BLaER1 (cell line): ENCODE data around the gene TMED10.

Source experiments
- H3K27ac ChIP-seq: shearing (Covaris generic); formaldehyde crosslinking; 2 replicates; pipeline ENCODE4 v1.8.1; 2022
- H3K27me3 ChIP-seq: shearing (Covaris generic); formaldehyde crosslinking; 2 replicates; pipeline ENCODE4 v1.8.1; 2022
- H3K36me3 ChIP-seq: shearing (Covaris generic); formaldehyde crosslinking; 2 replicates; pipeline ENCODE4 v1.8.1; 2022
- H3K4me1 ChIP-seq: shearing (Covaris generic); formaldehyde crosslinking; 2 replicates; pipeline ENCODE4 v1.8.1; 2022
- H3K4me2 ChIP-seq: shearing (Covaris generic); formaldehyde crosslinking; 2 replicates; pipeline ENCODE4 v1.8.1; 2022
- H3K4me3 ChIP-seq: shearing (Covaris generic); formaldehyde crosslinking; 2 replicates; pipeline ENCODE4 v1.8.1; 2022
- H3K9ac ChIP-seq: shearing (Covaris generic); formaldehyde crosslinking; 2 replicates; pipeline ENCODE4 v1.8.1; 2022
- H3K9me3 ChIP-seq: shearing (Covaris generic); formaldehyde crosslinking; 2 replicates; pipeline ENCODE4 v1.8.1; 2022
- H4K20me1 ChIP-seq: shearing (Covaris generic); formaldehyde crosslinking; 2 replicates; pipeline ENCODE4 v1.8.1; 2022
- Cebpa-rat ChIP-seq: shearing (Covaris generic); IDR thresholded peaks from 2 replicates; pipeline ENCODE4 v1.8.1; 2022

TMED10 gene

GRCh38 chr14:75196468-75196867, 20.1 kb upstream of the TMED10 start:
- H3K4me2 ChIP-seq = no peak overlapping the region

GRCh38 chr14:75196064-75196463, 19.7 kb upstream of the TMED10 start:
- H3K4me2 ChIP-seq = no peak overlapping the region

More at GRCh38 chr14:75196468-75196867, 20.1 kb upstream of the TMED10 start:
- no peaks in the 10 kb centered on the region for H3K36me3 ChIP-seq
- H3K9ac ChIP-seq = no peak overlapping the region
- no peaks in the 10 kb centered on the region for H4K20me1 ChIP-seq
- H3K4me1 ChIP-seq = peaks cover 11% of the 10 kb centered on the region
- H3K4me3 ChIP-seq = no peak overlapping the region
- TF ChIP-seq Cebpa-rat = no peak
- H3K27ac ChIP-seq = no peak overlapping the region
- no peaks in the 10 kb centered on the region for H3K9me3 ChIP-seq
- H3K27me3 ChIP-seq = no peaks in the 10 kb centered on the region

GRCh38 chr14:75191100-75191499, 14.7 kb upstream of the TMED10 start:
- no peak overlapping the region for H3K27ac ChIP-seq
- no peak overlapping the region for H3K4me2 ChIP-seq
- peaks cover 39% of the 10 kb centered on the region for H3K4me1 ChIP-seq
- TF ChIP-seq Cebpa-rat = no peak
- no peaks in the 10 kb centered on the region for H3K27me3 ChIP-seq
- H3K36me3 ChIP-seq = no peaks in the 10 kb centered on the region
- H3K9me3 ChIP-seq = no peaks in the 10 kb centered on the region
- H3K4me3 ChIP-seq = no peak overlapping the region
- no peaks in the 10 kb centered on the region for H4K20me1 ChIP-seq
- H3K9ac ChIP-seq = no peak overlapping the region

More at GRCh38 chr14:75196064-75196463, 19.7 kb upstream of the TMED10 start:
- H3K27me3 ChIP-seq = no peaks in the 10 kb centered on the region
- no peaks in the 10 kb centered on the region for H3K36me3 ChIP-seq
- H3K9ac ChIP-seq = no peak overlapping the region
- H3K27ac ChIP-seq = no peak overlapping the region
- peaks cover 11% of the 10 kb centered on the region for H3K4me1 ChIP-seq
- H3K4me3 ChIP-seq = no peak overlapping the region
- no peaks in the 10 kb centered on the region for H4K20me1 ChIP-seq
- H3K9me3 ChIP-seq = no peaks in the 10 kb centered on the region
- no peak for TF ChIP-seq Cebpa-rat

- H3K4me3 ChIP-seq = no peak overlapping the region
- TF ChIP-seq Cebpa-rat = no peak
- H3K27ac ChIP-seq = peak overlapping the region; percentile 88
- peak overlapping the region; percentile 73 for H3K4me2 ChIP-seq
- no peaks in the 10 kb centered on the region for H3K27me3 ChIP-seq
- peaks cover 39% of the 10 kb centered on the region for H3K4me1 ChIP-seq
- no peaks in the 10 kb centered on the region for H3K36me3 ChIP-seq
- no peak overlapping the region for H3K9ac ChIP-seq
- no peaks in the 10 kb centered on the region for H4K20me1 ChIP-seq
- H3K9me3 ChIP-seq = no peaks in the 10 kb centered on the region
Observed at GRCh38 chr14:75190023-75190422, 13.6 kb upstream of the TMED10 start.

GRCh38 chr14:75188520-75189268, 12.3 kb upstream of the TMED10 start:
- Histone ChIP-seq H3K4me2 (peak overlapping the region; percentile 73), H3K27me3 (no peaks in the 10 kb centered on the region), H3K9ac (peak overlapping the region; percentile 71), H4K20me1 (no peaks in the 10 kb centered on the region), H3K9me3 (no peaks in the 10 kb centered on the region), H3K4me1 (peaks cover 39% of the 10 kb centered on the region), H3K27ac (peak overlapping the region; percentile 88), H3K4me3 (no peak overlapping the region), H3K36me3 (no peaks in the 10 kb centered on the region)
- no peak for TF ChIP-seq Cebpa-rat

GRCh38 chr14:75188086-75188485, 11.7 kb upstream of the TMED10 start:
- no peak for TF ChIP-seq Cebpa-rat
- Histone ChIP-seq H4K20me1 (no peaks in the 10 kb centered on the region), H3K4me1 (peaks cover 39% of the 10 kb centered on the region), H3K9ac (peak overlapping the region; percentile 71), H3K4me3 (no peak overlapping the region), H3K36me3 (no peaks in the 10 kb centered on the region), H3K9me3 (no peaks in the 10 kb centered on the region), H3K27ac (peak overlapping the region; percentile 88), H3K27me3 (no peaks in the 10 kb centered on the region), H3K4me2 (peak overlapping the region; percentile 73)

- 0 out of 2 replicates have a peak overlapping the region, but pooled peaks have one; percentile 88 for H3K27ac ChIP-seq
- H3K9ac ChIP-seq = no peak overlapping the region
- H3K4me1 ChIP-seq = peaks cover 39% of the 10 kb centered on the region
- TF ChIP-seq Cebpa-rat = no peak
- H3K36me3 ChIP-seq = no peaks in the 10 kb centered on the region
- no peaks in the 10 kb centered on the region for H4K20me1 ChIP-seq
- no peaks in the 10 kb centered on the region for H3K9me3 ChIP-seq
- H3K4me2 ChIP-seq = no peak overlapping the region
- no peak overlapping the region for H3K4me3 ChIP-seq
- H3K27me3 ChIP-seq = no peaks in the 10 kb centered on the region
Observed at GRCh38 chr14:75186953-75187352, 10.5 kb upstream of the TMED10 start.

- H3K4me1 ChIP-seq = peaks cover 46% of the 10 kb centered on the region
- no peaks in the 10 kb centered on the region for H3K36me3 ChIP-seq
- H3K27me3 ChIP-seq = no peaks in the 10 kb centered on the region
- H3K9ac ChIP-seq = no peak overlapping the region
- no peak overlapping the region for H3K27ac ChIP-seq
- no peak overlapping the region for H3K4me3 ChIP-seq
- H3K4me2 ChIP-seq = no peak overlapping the region
- no peaks in the 10 kb centered on the region for H4K20me1 ChIP-seq
- TF ChIP-seq Cebpa-rat = no peak
- H3K9me3 ChIP-seq = no peaks in the 10 kb centered on the region
Observed at GRCh38 chr14:75185251-75186040, 9.0 kb upstream of the TMED10 start.

- Histone ChIP-seq H3K4me3 (no peak overlapping the region), H3K9me3 (no peaks in the 10 kb centered on the region), H4K20me1 (no peaks in the 10 kb centered on the region), H3K9ac (no peak overlapping the region), H3K4me2 (no peak overlapping the region), H3K27me3 (no peaks in the 10 kb centered on the region), H3K4me1 (peaks cover 37% of the 10 kb centered on the region), H3K27ac (no peak overlapping the region), H3K36me3 (no peaks in the 10 kb centered on the region)
- no peak for TF ChIP-seq Cebpa-rat
Observed at GRCh38 chr14:75184492-75184891, 8.1 kb upstream of the TMED10 start.

- no peak overlapping the region for H3K9ac ChIP-seq
- no peaks in the 10 kb centered on the region for H3K27me3 ChIP-seq
- TF ChIP-seq Cebpa-rat = no peak
- no peak overlapping the region for H3K27ac ChIP-seq
- H3K4me2 ChIP-seq = no peak overlapping the region
- no peaks in the 10 kb centered on the region for H4K20me1 ChIP-seq
- H3K9me3 ChIP-seq = no peaks in the 10 kb centered on the region
- no peaks in the 10 kb centered on the region for H3K36me3 ChIP-seq
- peaks cover 32% of the 10 kb centered on the region for H3K4me1 ChIP-seq
- H3K4me3 ChIP-seq = no peak overlapping the region
Observed at GRCh38 chr14:75184039-75184438, 7.6 kb upstream of the TMED10 start.
